Karpas-422 (cell line): ENCODE data around the gene TLL2. TPM values are rescaled to one million over a fixed set of nuclear protein-coding genes. Genes with fewer than 3 reads are reported as not detected.
A peak's percentile ranks its signal among the peaks of the same experiment; 100 is the strongest.

Source experiments
- DNase-seq: peaks from one replicate; pipeline ENCODE4 v3.0.0-alpha.2; 2015
- H2AFZ ChIP-seq: fragments of 200-600 bp; sonication (generic); 2 replicates; pipeline ENCODE4 v1.6.1; 2014; ENCODE audit warnings: antibody characterized with exemption, low read length, mixed read lengths
- H3K27ac ChIP-seq: fragments of 200-600 bp; sonication (generic); 2 replicates; pipeline ENCODE4 v1.5.1; 2014; ENCODE audit warnings: mild to moderate bottlenecking, low read length, moderate library complexity
- H3K27me3 ChIP-seq: fragments of 200-600 bp; sonication (generic); 2 replicates; pipeline ENCODE4 v1.6.1; 2014; ENCODE audit warnings: low read length, mixed read lengths
- H3K36me3 ChIP-seq: fragments of 200-600 bp; sonication (generic); 2 replicates; pipeline ENCODE4 v1.6.1; 2014; ENCODE audit warnings: low read length, mixed read lengths; ENCODE audit not compliant: insufficient read depth
- H3K4me1 ChIP-seq: fragments of 200-600 bp; sonication (generic); 2 replicates; pipeline ENCODE4 v1.6.1; 2014; ENCODE audit warnings: mild to moderate bottlenecking, low read length, mixed read lengths
- H3K4me2 ChIP-seq: fragments of 200-600 bp; sonication (generic); 2 replicates; pipeline ENCODE4 v1.6.1; 2014; ENCODE audit warnings: low read length, low read depth, mild to moderate bottlenecking; ENCODE audit not compliant: poor library complexity, severe bottlenecking
- H3K4me3 ChIP-seq: fragments of 200-600 bp; sonication (generic); 2 replicates; pipeline ENCODE4 v1.5.1; 2014; ENCODE audit warnings: mild to moderate bottlenecking, antibody characterized with exemption, low read length, mixed read lengths
- H3K79me2 ChIP-seq: fragments of 200-600 bp; sonication (generic); 2 replicates; pipeline ENCODE4 v1.6.1; 2014; ENCODE audit warnings: mild to moderate bottlenecking, low read length, mixed read lengths
- H3K9ac ChIP-seq: fragments of 200-600 bp; sonication (generic); 2 replicates; pipeline ENCODE4 v1.6.0; 2014; ENCODE audit warnings: low read length
- H3K9me2 ChIP-seq: fragments of 200-600 bp; sonication (generic), shearing (Covaris generic); replicated peaks from 2 replicates; pipeline ENCODE4 v1.6.0; 2014; ENCODE audit warnings: mild to moderate bottlenecking, low read length, moderate library complexity; ENCODE audit not compliant: insufficient read depth
- H3K9me3 ChIP-seq: fragments of 300-700, 200-600 bp; sonication (generic); 2 replicates; pipeline ENCODE4 v1.6.1; 2014; ENCODE audit warnings: low read length, mixed read lengths
- H4K20me1 ChIP-seq: fragments of 200-600 bp; sonication (generic); 2 replicates; pipeline ENCODE4 v1.6.1; 2014; ENCODE audit warnings: mild to moderate bottlenecking, antibody characterized with exemption, low read length, low read depth; ENCODE audit not compliant: insufficient read depth
- total RNA-seq: library from RNA; depleted of rRNA; stranded (reverse); fragments of >200 nt; shearing (Covaris generic); gene quantifications from 2 replicates; pipeline ENCODE4 v1.2.3, GENCODE V29; 2014; ENCODE audit warnings: low replicate concordance

Gene TLL2
- total RNA-seq, 1 experiment from 2014 or later = not detected

DNA sequence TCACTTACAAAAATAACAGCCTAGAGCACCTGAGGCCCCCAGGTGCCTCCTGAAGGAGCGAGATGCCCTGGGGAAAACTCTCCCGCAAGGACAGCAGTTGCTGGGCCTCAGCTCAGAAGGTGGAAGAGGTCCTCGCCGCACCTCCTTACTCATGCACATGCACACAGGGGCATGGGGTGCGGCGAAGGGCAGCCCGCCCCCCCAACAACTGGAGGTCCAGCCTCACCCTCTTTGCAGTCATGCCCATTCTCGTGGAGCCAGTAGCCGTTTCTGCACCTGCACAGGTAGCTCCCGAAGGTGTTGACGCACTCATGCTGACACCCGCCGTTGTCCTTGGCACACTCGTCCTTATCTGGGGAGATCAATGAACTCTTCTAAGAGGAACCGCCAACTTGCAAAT lies 135.0 kb downstream of the TLL2 start:
- Histone ChIP-seq H3K79me2 (no peaks in the 10 kb centered on the region), H2AFZ (no peak overlapping the region), H3K4me3 (no peak overlapping the region), H3K27me3 (no peaks in the 10 kb centered on the region), H4K20me1 (no peaks in the 10 kb centered on the region), H3K36me3 (no peaks in the 10 kb centered on the region), H3K9me2 (no peaks in the 10 kb centered on the region), H3K4me2 (no peak overlapping the region), H3K9ac (no peak overlapping the region), H3K27ac (no peak overlapping the region), H3K4me1 (peaks cover 15% of the 10 kb centered on the region), H3K9me3 (no peaks in the 10 kb centered on the region)
- no peak for DNase-seq

DNA sequence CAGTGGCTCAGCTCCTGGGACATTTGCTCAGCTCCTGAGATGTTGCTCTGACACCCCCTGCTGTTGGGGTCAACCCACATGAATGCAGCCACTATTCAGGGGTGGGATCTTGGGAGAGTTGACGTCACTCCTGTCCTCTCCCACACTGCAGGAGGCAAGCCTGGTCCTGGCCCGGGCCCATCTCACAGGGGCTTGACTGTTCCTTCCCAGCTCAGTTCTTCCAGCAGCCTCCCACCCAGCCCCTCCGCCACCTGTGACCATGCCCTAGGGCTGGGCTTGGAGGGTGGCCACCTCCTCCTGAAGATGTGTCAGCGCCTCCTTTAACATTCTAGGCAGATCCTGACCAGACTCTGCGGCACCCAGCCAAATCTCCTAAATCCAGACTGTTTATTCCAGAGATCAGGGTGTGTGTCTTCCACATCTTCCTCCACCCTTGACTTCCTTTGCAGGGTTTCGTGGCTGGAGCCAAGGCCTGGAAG lies 135.9 kb downstream of the TLL2 start:
- no peak for DNase-seq
- H3K9me2 ChIP-seq = no peaks in the 10 kb centered on the region

DNA sequence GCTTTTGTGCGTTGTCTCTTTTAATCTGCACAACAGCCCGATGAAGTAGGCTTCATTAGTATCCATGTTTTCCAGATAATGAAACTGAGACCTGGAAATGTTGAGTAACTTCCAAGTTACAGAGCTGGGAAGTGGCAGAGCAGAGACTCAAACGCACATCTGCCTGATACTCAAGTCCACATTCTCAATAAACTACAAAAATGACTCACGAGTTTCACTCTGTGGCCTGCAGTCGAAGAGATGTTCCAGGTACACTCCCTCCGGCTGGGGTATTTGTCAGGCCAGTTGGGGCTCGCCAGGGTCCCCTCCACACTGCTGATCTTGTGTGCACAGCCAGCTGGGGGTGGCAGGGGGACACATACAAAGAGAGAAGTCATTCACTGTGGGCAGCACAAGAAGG lies 137.2 kb downstream of the TLL2 start:
- no peak for DNase-seq
- no peaks in the 10 kb centered on the region for H3K9me3 ChIP-seq
- no peaks in the 10 kb centered on the region for H3K36me3 ChIP-seq
- H4K20me1 ChIP-seq = no peaks in the 10 kb centered on the region
- no peaks in the 10 kb centered on the region for H3K79me2 ChIP-seq
- no peaks in the 10 kb centered on the region for H3K27me3 ChIP-seq
- no peak overlapping the region for H3K9ac ChIP-seq
- no peak overlapping the region for H2AFZ ChIP-seq
- H3K4me2 ChIP-seq = no peak overlapping the region
- no peak overlapping the region for H3K4me3 ChIP-seq
- H3K4me1 ChIP-seq = peaks cover 15% of the 10 kb centered on the region
- no peaks in the 10 kb centered on the region for H3K9me2 ChIP-seq
- H3K27ac ChIP-seq = no peak overlapping the region

More for the DNA sequence above, 135.9 kb downstream of the TLL2 start:
- Histone ChIP-seq H3K4me3 (no peak overlapping the region), H3K27ac (no peak overlapping the region), H3K9ac (no peak overlapping the region), H3K27me3 (no peaks in the 10 kb centered on the region), H3K9me3 (no peaks in the 10 kb centered on the region), H3K36me3 (no peaks in the 10 kb centered on the region), H4K20me1 (no peaks in the 10 kb centered on the region), H2AFZ (no peak overlapping the region), H3K4me2 (no peak overlapping the region), H3K4me1 (peaks cover 15% of the 10 kb centered on the region), H3K79me2 (no peaks in the 10 kb centered on the region)

DNA sequence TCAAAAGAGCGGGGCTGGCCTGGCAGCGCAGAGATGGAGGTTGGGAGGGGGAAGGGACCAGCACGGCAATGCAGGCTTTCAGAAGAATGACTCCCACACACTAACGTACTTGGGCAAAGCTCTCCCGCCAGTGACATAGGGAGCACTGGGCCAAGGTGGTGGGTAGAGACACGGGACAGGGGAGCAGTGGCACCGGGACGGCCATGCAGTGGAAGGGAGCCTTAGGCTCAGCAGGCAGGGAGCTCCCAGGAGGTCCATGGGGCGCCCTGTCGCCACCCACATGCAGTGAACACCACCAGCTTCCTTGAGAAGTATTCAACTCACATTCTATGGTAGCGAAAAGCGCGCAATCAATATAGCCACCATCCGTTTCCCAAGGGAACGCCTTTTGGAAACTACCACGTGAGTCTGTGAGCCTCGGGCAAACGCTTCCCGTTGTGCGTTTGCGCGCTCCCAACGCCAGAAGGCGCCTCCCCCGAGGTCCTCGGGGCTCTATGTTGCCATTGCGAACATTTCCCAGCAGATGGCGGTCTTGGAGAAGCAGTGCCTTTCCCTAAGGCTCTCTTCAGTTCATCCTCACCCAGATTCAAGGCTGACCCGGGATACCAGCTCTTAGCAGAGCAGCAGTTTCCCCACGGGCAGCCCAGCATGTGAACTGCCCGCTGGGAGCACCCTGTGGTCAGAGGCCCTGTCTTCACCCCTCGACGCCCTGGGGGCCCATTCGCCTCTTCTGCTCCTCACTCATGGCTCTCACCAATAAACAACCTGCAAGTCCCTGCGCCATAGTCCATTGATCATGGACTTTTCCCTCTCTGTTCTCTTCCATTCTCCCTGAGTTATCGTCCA lies 138.5 kb downstream of the TLL2 start:
- no peaks in the 10 kb centered on the region for H3K79me2 ChIP-seq
- H2AFZ ChIP-seq = peak overlapping the region; percentile 86
- peak overlapping the region; percentile 62 for H3K4me3 ChIP-seq
- H4K20me1 ChIP-seq = no peaks in the 10 kb centered on the region
- no peaks in the 10 kb centered on the region for H3K36me3 ChIP-seq
- peaks cover 15% of the 10 kb centered on the region for H3K4me1 ChIP-seq
- peak overlapping the region; percentile 70 for H3K4me2 ChIP-seq
- H3K9ac ChIP-seq = peak overlapping the region; percentile 49
- no peaks in the 10 kb centered on the region for H3K9me3 ChIP-seq
- H3K9me2 ChIP-seq = no peaks in the 10 kb centered on the region
- no peaks in the 10 kb centered on the region for H3K27me3 ChIP-seq
- DNase-seq = peak; percentile 87
- no peak overlapping the region for H3K27ac ChIP-seq

DNA sequence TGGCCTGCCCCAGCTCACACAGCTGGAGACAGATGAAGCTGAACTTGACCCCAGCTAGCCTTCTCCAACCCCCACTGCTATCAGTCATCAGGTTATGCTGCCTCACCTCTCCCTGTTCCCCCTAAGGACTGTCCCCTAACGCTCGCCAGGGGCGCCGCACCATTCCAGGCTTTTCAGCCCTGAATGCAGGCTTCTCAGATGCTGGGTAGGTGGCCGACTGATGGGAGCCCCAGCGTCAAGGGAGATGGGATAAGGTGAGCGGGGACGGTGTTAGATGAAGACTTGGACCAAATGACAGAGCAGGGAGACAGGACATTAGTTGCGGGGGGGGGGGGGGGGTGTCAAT lies 139.1 kb downstream of the TLL2 start:
- no peak for DNase-seq
- H3K9me3 ChIP-seq = no peaks in the 10 kb centered on the region
- peak overlapping the region; percentile 62 for H3K4me3 ChIP-seq
- no peaks in the 10 kb centered on the region for H3K27me3 ChIP-seq
- peak overlapping the region; percentile 70 for H3K4me2 ChIP-seq
- no peak overlapping the region; the same call in 1 of the 2 replicates for H2AFZ ChIP-seq
- no peaks in the 10 kb centered on the region for H3K36me3 ChIP-seq
- peaks cover 15% of the 10 kb centered on the region for H3K4me1 ChIP-seq
- no peaks in the 10 kb centered on the region for H4K20me1 ChIP-seq
- 0 out of 2 replicates have a peak overlapping the region, but pooled peaks have one; percentile 49 for H3K9ac ChIP-seq
- H3K27ac ChIP-seq = no peak overlapping the region
- H3K79me2 ChIP-seq = no peaks in the 10 kb centered on the region
- H3K9me2 ChIP-seq = no peaks in the 10 kb centered on the region

DNA sequence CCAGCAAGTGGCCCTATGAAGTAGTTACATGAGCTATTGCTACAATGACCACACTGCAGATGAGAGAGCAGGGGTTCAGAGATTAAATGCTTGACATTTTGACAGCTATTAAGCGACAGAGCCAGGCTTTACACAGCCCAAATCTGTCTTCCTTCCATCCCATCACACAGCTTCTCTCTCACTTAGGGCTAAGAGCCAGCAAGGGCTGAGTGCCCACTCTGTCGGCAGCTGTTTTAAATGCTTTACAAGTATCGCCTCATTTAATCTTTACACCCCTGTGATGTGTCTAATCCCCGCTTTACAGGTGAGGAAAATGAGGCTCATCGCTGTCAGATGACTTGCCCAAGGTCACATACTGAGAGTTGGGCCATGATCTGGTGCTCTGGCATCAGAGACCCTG lies 139.7 kb downstream of the TLL2 start:
- no peak overlapping the region for H3K4me2 ChIP-seq
- no peaks in the 10 kb centered on the region for H4K20me1 ChIP-seq
- DNase-seq = no peak
- no peaks in the 10 kb centered on the region for H3K27me3 ChIP-seq
- H3K27ac ChIP-seq = no peak overlapping the region
- H3K9me3 ChIP-seq = no peaks in the 10 kb centered on the region
- H3K9ac ChIP-seq = no peak overlapping the region
- H3K4me1 ChIP-seq = peaks cover 15% of the 10 kb centered on the region
- H3K4me3 ChIP-seq = no peak overlapping the region
- H3K36me3 ChIP-seq = no peaks in the 10 kb centered on the region
- no peak overlapping the region for H2AFZ ChIP-seq
- no peaks in the 10 kb centered on the region for H3K9me2 ChIP-seq
- no peaks in the 10 kb centered on the region for H3K79me2 ChIP-seq

DNA sequence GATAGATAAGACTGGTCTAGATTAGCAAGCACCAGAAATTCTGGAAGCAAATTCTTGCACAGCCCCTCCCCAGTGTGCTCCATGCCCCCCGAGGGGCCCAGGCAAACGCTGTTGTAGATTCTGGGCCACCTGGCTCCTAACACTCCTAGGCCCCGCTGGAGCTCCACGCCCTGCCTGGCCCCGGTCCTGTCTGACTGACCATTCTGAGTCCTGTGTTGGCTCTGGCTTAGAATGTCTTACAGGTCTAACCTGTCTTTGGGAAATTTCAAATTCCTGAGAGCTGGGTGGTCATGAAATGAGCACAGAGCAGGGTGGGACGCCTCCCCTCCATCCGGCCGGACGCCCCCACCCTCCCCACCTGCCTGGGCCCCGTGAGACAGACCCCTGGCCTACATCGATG lies 142.4 kb downstream of the TLL2 start:
- no peaks in the 10 kb centered on the region for H4K20me1 ChIP-seq
- no peaks in the 10 kb centered on the region for H3K36me3 ChIP-seq
- no peak overlapping the region for H3K4me3 ChIP-seq
- H3K9ac ChIP-seq = no peak overlapping the region
- no peaks in the 10 kb centered on the region for H3K79me2 ChIP-seq
- no peak for DNase-seq
- H2AFZ ChIP-seq = no peak overlapping the region
- no peaks in the 10 kb centered on the region for H3K9me2 ChIP-seq
- no peak overlapping the region for H3K4me2 ChIP-seq
- H3K27ac ChIP-seq = no peak overlapping the region
- no peaks in the 10 kb centered on the region for H3K27me3 ChIP-seq
- no peaks in the 10 kb centered on the region for H3K9me3 ChIP-seq
- H3K4me1 ChIP-seq = peaks cover 15% of the 10 kb centered on the region

DNA sequence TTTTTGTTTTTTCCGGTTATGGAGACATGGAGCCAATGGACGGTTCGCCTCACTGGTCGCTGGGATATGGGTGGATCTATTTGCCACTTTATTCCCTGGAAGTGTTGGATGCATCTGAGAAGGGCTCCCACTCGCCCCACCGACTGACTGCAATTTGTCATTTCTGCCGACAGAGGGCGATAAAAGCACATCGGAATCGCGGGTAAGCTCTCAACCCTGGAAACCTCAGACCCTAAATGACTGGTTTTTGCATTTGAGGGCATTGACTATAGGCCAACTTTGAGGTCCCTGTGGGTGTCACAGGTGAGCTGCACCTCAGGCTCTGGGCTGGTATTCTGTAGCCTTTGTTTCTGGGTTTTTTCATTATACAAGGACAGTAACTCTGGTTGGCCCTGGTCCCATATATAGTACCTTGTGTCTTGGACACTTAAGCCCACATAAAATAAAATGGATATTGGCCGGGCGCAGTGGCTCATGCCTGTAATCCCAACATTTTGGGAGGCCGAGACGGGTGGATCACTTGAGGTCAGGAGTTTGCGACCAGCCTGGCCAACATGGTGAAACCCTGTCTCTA lies 143.1 kb downstream of the TLL2 start:
- H3K9me3 ChIP-seq = no peaks in the 10 kb centered on the region
- no peaks in the 10 kb centered on the region for H3K79me2 ChIP-seq
- H3K36me3 ChIP-seq = no peaks in the 10 kb centered on the region
- peak; percentile 74 for DNase-seq
- H3K27me3 ChIP-seq = no peaks in the 10 kb centered on the region
- no peaks in the 10 kb centered on the region for H4K20me1 ChIP-seq
- no peaks in the 10 kb centered on the region for H3K9me2 ChIP-seq
- H3K4me1 ChIP-seq = peaks cover 9% of the 10 kb centered on the region
- no peak overlapping the region for H3K4me3 ChIP-seq
- H3K27ac ChIP-seq = no peak overlapping the region
- no peak overlapping the region for H2AFZ ChIP-seq
- no peak overlapping the region for H3K4me2 ChIP-seq
- H3K9ac ChIP-seq = no peak overlapping the region
